ENCODE measurements around the gene CNN3. TPM values are rescaled to one million over a fixed set of nuclear protein-coding genes. Genes with fewer than 3 reads are reported as not detected.

The CNN3 gene
- total RNA-seq, 1 donor from 2014 or later, result 238 TPM

DNA sequence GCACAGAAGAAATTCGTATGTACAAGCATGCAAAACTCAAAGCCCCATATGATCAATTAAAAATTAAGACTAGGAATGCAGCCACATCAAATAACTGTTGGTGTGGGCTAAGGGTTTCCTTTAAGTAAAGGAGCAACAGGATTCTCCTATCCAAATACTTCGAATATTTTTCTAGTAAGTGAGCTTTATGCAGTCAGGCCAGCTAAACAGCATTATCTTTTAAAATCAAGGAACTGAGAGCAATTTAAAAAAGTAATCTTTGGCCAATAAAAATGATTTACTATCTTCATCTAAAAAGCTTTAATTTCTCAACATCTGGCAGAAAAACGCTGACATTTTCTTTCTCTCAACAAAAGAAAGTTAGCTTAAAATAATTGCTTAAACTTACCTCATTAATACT lies 19.8 kb downstream of the CNN3 start:
- TF ChIP-seq, protein P1, sequence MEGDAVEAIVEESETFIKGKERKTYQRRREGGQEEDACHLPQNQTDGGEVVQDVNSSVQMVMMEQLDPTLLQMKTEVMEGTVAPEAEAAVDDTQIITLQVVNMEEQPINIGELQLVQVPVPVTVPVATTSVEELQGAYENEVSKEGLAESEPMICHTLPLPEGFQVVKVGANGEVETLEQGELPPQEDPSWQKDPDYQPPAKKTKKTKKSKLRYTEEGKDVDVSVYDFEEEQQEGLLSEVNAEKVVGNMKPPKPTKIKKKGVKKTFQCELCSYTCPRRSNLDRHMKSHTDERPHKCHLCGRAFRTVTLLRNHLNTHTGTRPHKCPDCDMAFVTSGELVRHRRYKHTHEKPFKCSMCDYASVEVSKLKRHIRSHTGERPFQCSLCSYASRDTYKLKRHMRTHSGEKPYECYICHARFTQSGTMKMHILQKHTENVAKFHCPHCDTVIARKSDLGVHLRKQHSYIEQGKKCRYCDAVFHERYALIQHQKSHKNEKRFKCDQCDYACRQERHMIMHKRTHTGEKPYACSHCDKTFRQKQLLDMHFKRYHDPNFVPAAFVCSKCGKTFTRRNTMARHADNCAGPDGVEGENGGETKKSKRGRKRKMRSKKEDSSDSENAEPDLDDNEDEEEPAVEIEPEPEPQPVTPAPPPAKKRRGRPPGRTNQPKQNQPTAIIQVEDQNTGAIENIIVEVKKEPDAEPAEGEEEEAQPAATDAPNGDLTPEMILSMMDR (IDR thresholded peaks at IDR 0.05), result no peak

DNA sequence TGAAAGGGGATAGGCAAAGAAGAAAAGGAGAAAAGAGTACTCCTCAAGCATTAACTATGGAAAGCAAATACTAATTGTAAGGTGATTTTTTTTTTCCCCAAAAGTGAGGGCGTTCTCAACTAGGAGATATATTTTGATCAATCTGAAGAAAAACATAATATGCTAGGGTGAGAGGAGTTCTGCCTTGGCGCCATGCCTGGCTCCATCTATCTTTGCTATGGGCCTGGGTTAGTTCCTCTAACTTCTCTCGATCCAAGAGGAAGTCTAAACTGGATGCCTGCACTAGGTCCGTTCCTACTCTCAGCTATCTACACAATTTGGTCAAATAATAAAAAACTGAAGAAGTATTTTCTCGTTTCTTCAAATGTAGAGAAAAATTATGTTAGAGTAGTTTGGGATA lies 20.5 kb downstream of the CNN3 start:
- H3K27me3 Mint-ChIP-seq (ENCODE audit: unreplicated experiment), result no peaks in the 10 kb centered on the region
- DNase-seq (ENCODE audit: extremely low spot score, unreplicated experiment), result no peak
- TF ChIP-seq, protein P1 (IDR thresholded peaks at IDR 0.05), result no peak
- H3K9me3 Mint-ChIP-seq (ENCODE audit: unreplicated experiment), result no peaks in the 10 kb centered on the region
- H3K36me3 Mint-ChIP-seq (ENCODE audit: unreplicated experiment), result peaks cover 29% of the 10 kb centered on the region
- no peak overlapping the region for H3K4me3 Mint-ChIP-seq (ENCODE audit: unreplicated experiment)
- no peak overlapping the region for H3K27ac Mint-ChIP-seq (ENCODE audit: unreplicated experiment)
- peaks cover 51% of the 10 kb centered on the region for H3K4me1 Mint-ChIP-seq (ENCODE audit: unreplicated experiment)

More for the DNA sequence above, 19.8 kb downstream of the CNN3 start:
- H3K4me3 Mint-ChIP-seq (ENCODE audit: unreplicated experiment), result no peak overlapping the region
- no peak for DNase-seq (ENCODE audit: extremely low spot score, unreplicated experiment)
- H3K27ac Mint-ChIP-seq (ENCODE audit: unreplicated experiment), result peak overlapping the region; percentile 38
- H3K9me3 Mint-ChIP-seq (ENCODE audit: unreplicated experiment), result no peaks in the 10 kb centered on the region
- H3K36me3 Mint-ChIP-seq (ENCODE audit: unreplicated experiment), result peaks cover 26% of the 10 kb centered on the region
- peaks cover 53% of the 10 kb centered on the region for H3K4me1 Mint-ChIP-seq (ENCODE audit: unreplicated experiment)
- H3K27me3 Mint-ChIP-seq (ENCODE audit: unreplicated experiment), result no peaks in the 10 kb centered on the region

- Mint-ChIP-seq H3K9me3 (ENCODE audit: unreplicated experiment) (no peaks in the 10 kb centered on the region), H3K36me3 (ENCODE audit: unreplicated experiment) (peaks cover 32% of the 10 kb centered on the region), H3K4me1 (ENCODE audit: unreplicated experiment) (peaks cover 41% of the 10 kb centered on the region), H3K27ac (ENCODE audit: unreplicated experiment) (no peak overlapping the region), H3K4me3 (ENCODE audit: unreplicated experiment) (no peak overlapping the region), H3K27me3 (ENCODE audit: unreplicated experiment) (no peaks in the 10 kb centered on the region)
- DNase-seq (ENCODE audit: extremely low spot score, unreplicated experiment), result no peak
- TF ChIP-seq, protein P1 (IDR thresholded peaks at IDR 0.05), result no peak
Measured at GRCh38 chr1:94905207-94905606, 21.7 kb downstream of the CNN3 start.

DNA sequence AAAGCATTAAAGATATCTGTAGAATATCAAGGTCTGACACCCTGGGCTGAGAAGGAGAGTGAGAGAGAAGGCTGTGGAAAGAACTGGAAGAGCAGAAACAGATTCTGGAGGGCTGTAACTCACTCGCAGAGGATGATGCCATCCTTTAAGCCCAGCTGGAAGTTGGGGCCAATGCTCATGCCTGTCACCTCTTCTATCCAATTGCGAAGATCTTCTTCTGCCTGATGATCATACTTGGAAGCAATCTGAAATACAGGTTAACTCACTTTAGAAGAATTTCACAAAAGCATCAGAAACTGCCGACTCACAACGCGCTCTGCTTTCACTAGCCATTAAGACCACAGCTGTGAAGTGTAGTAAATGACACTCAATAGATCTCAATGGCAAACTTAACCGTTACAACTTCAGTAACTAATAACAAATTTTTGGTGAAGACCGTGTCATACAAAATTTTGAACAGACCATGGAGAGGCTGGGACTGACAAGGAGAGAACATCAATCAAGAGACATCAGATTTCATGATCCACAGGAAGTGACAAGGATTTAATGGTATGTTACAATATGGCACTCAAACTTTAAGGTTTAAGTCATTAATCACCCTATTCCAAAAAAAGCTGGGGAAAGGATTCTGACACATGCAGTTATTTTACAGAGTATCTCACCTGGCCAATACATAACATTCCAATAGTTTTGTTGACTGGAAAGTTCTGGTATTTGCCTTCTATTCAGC lies 23.5 kb downstream of the CNN3 start:
- peak overlapping the region; percentile 68 for H3K27ac Mint-ChIP-seq (ENCODE audit: unreplicated experiment)
- peaks cover 34% of the 10 kb centered on the region for H3K4me1 Mint-ChIP-seq (ENCODE audit: unreplicated experiment)
- H3K36me3 Mint-ChIP-seq (ENCODE audit: unreplicated experiment), result peaks cover 41% of the 10 kb centered on the region
- H3K4me3 Mint-ChIP-seq (ENCODE audit: unreplicated experiment), result no peak overlapping the region
- no peaks in the 10 kb centered on the region for H3K9me3 Mint-ChIP-seq (ENCODE audit: unreplicated experiment)
- H3K27me3 Mint-ChIP-seq (ENCODE audit: unreplicated experiment), result no peaks in the 10 kb centered on the region
- no peak for DNase-seq (ENCODE audit: extremely low spot score, unreplicated experiment)
- TF ChIP-seq, protein P1 (IDR thresholded peaks at IDR 0.05), result no peak

GRCh38 chr1:94901841-94902240 lies 25.1 kb downstream of the CNN3 start:
- H3K4me1 Mint-ChIP-seq (ENCODE audit: unreplicated experiment), result peaks cover 22% of the 10 kb centered on the region
- DNase-seq (ENCODE audit: extremely low spot score, unreplicated experiment), result no peak
- H3K27ac Mint-ChIP-seq (ENCODE audit: unreplicated experiment), result no peak overlapping the region
- no peaks in the 10 kb centered on the region for H3K27me3 Mint-ChIP-seq (ENCODE audit: unreplicated experiment)
- H3K9me3 Mint-ChIP-seq (ENCODE audit: unreplicated experiment), result no peaks in the 10 kb centered on the region
- H3K4me3 Mint-ChIP-seq (ENCODE audit: unreplicated experiment), result no peak overlapping the region
- H3K36me3 Mint-ChIP-seq (ENCODE audit: unreplicated experiment), result peaks cover 41% of the 10 kb centered on the region
- TF ChIP-seq, protein P1 (IDR thresholded peaks at IDR 0.05), result no peak
